EH (cell line): ENCODE data around the gene TSPAN16.
"Not testable (repeated sequence)": the region's sequence is repeated elsewhere in the genome, so short reads cannot be mapped to it uniquely, and the experiment has no call there.

Source experiments
- DNase-seq: peaks from one replicate; pipeline ENCODE4 v3.0.0-alpha.2; 2015; ENCODE audit warnings: low read depth

The TSPAN16 gene

GRCh38 chr19:11320278-11320995 lies 24.5 kb downstream of the TSPAN16 start:
- DNase-seq, result not testable (repeated sequence)

GRCh38 chr19:11321191-11322126 lies 25.5 kb downstream of the TSPAN16 start:
- DNase-seq, result no peak

GRCh38 chr19:11322269-11323024 lies 26.5 kb downstream of the TSPAN16 start:
- no peak for DNase-seq

GRCh38 chr19:11323601-11324078 lies 27.7 kb downstream of the TSPAN16 start:
- DNase-seq, result peak; percentile 25

- peak; percentile 96 for DNase-seq
Observed at GRCh38 chr19:11324079-11324661, 28.2 kb downstream of the TSPAN16 start.

- DNase-seq, result no peak
Observed at GRCh38 chr19:11324748-11325389, 28.9 kb downstream of the TSPAN16 start.

- no peak for DNase-seq
Observed at GRCh38 chr19:11325544-11325943, 29.6 kb downstream of the TSPAN16 start.

- no peak for DNase-seq
Observed at GRCh38 chr19:11330127-11330526, 34.2 kb downstream of the TSPAN16 start.

GRCh38 chr19:11331502-11331901 lies 35.5 kb downstream of the TSPAN16 start:
- no peak for DNase-seq

GRCh38 chr19:11332822-11333221 lies 36.9 kb downstream of the TSPAN16 start:
- no peak for DNase-seq

GRCh38 chr19:11333838-11334237 lies 37.9 kb downstream of the TSPAN16 start:
- DNase-seq, result peak; percentile 44

GRCh38 chr19:11335449-11336146 lies 39.6 kb downstream of the TSPAN16 start:
- no peak for DNase-seq

GRCh38 chr19:11337080-11337479 lies 41.1 kb downstream of the TSPAN16 start:
- DNase-seq, result no peak

- DNase-seq, result no peak
Observed at GRCh38 chr19:11338121-11338520, 42.2 kb downstream of the TSPAN16 start.

GRCh38 chr19:11338569-11339253 lies 42.8 kb downstream of the TSPAN16 start:
- no peak for DNase-seq

GRCh38 chr19:11339254-11340098 lies 43.5 kb downstream of the TSPAN16 start, which contains the start of gene RAB3D:
Gene RAB3D (minus strand): TSS chr19:11339657. CDS start chr19:11337399, 2,258 bp downstream.
- peak; percentile 90 for DNase-seq

- not testable (repeated sequence) for DNase-seq
Observed at GRCh38 chr19:11340099-11340467, 44.1 kb downstream of the TSPAN16 start.

GRCh38 chr19:11342429-11342828 lies 46.5 kb downstream of the TSPAN16 start:
- DNase-seq, result no peak
